GM20431 (cell line): ENCODE data around the gene TUBGCP2.

Source experiments
- in situ Hi-C: fragments of 300-500 bp; cut with MseI, MboI; formaldehyde crosslinking; loops from one replicate; pipeline ENCODE4 v1.15.0; 2020; ENCODE audit warnings: low sequenced_read_pairs; ENCODE audit not compliant: unreplicated experiment

TUBGCP2 gene

DNA sequence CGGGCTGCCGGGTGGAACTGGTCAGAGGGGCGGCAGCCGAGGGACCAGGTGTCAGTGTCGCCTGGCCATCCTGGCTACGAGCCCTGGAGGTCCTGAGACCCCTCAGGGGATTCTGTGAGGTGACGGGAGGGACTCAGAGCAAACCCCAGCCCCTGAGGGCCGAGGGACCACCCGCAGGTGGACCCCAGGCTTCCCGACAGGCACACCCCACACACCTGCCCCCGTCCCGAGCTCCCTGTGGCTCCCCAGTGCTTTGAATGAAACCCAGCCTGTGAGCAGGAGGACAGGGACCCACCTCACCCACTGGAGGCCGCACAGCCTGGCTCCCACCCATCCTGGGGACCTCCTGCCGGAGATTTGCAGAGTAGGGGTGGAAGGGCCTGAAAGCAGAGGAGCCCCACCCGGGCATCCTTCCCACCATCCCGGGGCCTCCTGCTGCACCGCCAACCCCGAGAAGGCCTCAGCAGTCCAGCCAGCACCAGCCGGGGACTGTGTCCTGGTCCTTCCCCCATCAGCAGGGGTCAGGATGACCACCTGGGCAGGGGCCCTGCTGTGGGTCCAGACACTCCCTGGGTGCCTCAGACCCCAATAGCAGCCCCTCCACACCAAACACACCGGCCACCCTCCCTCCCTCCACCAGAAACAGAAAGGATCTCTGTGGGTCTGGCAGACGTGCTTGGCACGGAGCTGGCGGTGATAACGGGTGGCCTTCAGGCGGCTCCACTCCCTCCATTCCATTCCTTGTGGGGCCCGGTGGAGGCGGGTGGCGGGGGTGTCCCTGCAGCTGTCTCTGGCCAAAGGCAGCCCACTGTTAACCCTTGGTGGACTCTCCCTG, 57.1 kb downstream of the TUBGCP2 start:
- in situ Hi-C loops, result no loop called here

DNA sequence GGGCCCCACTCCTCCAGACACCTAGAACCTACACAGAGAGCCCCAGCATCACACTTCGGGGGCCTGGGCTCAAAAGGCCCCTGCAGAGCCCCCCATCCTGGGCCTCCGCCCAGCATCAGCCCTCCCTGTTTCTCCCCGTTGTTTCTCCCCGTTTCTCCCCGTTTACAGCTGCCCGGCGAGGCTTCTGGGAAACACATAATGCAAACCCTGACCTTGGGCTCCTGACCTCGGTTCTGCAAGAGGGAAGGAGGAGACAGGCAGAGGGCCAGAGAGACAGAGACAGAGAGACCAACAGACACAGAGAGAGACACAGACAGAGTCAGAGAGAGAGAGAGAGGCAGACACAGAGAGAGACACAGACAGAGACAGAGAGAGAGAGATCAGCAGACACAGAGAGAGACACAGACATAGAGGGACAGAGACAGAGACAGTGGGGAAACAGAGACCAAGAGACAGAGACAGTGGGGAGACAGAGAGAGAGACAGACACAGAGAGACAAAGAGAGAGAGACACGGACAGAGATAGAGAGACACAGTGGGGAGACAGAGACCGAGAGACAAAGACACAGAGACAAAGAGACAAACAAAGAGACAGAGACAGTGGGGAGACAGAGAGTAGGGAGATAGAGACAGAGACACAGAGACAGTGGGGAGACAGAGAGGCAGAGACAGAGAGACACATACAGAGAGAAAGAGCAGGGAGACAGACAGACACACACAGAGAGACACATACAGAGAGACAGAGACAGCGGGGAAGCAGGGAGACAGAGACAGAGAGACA, 58.5 kb downstream of the TUBGCP2 start:
- in situ Hi-C loops, result no loop called here

DNA sequence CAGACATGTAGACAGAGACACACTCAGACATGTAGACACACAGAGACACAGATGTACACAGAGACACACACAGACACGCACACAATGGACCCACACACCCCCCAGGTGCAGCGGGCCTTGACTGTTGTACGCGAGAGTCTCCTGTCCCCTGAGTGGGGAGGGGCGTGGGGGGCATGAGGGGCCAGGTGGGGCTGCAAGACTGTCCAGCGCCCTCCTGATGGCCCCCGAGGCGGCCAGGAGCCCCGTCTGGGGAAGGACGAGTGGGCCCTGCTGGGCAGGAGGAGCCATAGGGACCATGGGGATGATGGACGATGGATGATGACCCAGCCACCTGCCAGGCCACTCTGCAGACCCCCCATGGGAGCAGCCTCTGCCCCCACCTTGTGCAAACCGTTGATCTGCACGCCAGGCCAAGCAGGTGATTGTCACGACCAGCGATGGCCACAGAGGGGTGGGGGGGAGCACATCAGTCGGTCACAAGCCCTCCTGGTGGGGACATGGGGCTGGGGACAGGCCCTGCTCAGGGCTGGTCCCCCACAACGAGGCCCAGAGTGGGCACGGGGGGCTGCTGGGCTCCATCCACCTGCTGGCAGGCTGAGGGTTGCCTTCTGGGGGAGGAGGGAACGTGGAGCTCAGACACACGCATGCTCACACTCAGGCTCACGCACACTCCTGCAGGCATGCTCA, 59.4 kb downstream of the TUBGCP2 start:
- in situ Hi-C loops, result no loop called here

DNA sequence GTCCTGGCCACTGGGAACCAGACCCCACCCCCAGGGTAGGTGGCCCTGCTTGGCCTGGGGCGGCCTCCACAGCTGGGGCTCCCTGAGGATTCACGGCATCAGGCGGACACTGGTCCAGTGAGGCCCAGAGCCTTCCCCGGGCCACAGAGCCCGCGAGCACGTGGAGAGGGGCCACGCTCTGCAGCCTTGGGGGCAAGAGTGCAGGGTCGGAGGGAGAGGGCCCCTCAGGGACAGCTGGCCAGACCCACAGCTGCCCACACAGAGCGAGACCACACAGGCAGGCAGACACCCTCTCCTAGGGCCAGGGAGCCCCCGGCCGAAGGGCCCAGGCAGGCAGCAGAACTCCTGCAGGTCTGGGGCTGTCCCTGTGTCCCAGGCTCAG, 60.3 kb downstream of the TUBGCP2 start:
- in situ Hi-C loops, result no loop called here

DNA sequence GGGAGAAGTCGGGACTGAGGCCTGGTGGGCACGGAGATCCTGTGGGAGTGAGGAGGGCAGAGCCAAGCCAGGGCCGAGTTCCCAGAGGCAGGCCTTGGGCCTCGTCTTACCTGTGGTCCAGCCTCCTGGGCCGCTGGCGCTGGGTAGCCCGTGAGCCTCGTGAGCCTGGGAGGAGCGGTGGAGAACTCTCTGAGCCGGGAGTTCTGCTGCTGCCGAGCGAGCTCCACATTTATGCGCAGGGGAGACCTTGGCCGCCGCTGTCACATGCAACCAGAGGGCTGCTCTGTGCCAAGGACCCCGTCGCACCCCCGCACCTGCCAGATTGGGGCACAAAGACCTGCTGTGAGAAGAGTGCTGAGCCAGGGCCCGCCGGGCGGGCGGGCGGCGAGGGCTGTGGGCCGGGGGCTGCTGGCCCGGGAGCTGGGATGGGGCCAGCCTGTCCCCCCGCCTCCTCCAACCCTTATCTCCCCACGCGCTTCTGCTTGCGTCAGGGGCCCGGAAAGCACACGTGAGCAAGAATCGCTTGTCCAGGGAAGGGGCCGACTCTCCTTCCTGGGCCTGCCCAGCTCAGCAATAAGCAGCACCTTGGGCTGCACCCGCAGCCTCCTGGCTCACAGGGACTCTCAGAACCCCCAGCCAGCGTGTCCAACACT, 60.9 kb downstream of the TUBGCP2 start:
- in situ Hi-C loops, result no loop called here

DNA sequence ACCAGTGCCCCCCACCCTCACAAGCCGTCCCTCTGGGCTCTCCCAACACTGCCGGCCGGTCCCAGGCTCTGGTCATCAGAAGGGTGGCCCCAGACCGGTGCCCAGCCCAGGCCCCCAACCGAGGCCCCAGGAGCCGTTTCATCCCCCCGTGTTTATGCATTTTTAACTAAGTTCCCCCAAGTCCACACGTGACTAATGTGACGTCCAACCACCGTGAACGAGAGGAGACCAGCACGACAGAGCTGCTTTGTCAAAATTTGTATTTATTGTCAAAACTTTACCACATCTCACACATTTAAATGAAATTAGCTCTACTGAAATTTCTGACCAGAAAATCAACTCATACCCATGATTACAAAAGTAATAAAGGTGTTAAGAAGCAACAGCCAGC, 62.4 kb downstream of the TUBGCP2 start:
- in situ Hi-C loops, result no loop called here

DNA sequence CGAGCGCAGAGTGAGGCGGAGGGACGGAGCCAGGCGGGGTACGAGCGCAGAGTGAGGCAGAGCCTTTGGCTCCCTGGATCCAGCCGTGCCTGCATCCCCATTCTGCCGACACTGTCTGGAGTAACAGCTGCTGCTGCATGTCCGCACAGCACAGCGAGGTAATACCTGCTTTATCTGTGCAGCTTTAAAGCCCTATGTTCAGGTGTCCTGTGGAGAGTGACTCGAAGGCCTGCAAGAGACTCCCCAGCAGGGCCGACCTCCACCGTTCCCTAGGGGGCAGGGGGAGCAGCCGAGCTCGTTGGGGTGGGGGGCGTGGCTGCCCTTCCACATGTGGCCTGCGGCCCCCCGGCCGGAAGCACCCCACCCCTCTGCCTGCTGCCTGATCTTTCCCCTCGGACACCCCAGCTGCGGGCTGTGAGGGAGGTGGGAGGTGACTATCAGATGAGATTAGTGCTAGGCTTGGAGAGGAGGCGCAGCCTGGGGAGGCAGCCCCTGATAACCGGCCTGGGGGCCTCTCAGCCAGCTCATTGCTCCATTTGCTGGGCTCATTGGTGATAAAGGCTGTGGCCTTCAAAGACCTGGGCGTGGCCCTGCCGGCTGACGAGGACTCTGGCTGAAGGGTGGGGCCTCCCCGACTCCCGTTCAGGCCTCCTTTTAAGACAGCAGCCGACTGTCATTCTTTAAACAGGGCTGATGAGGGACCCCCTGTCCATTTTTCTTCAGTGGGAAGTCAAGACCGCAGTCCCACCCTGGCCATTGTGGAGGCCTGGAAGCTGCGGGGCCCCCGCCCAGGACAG, 63.0 kb downstream of the TUBGCP2 start:
- in situ Hi-C loops, result no loop called here

DNA sequence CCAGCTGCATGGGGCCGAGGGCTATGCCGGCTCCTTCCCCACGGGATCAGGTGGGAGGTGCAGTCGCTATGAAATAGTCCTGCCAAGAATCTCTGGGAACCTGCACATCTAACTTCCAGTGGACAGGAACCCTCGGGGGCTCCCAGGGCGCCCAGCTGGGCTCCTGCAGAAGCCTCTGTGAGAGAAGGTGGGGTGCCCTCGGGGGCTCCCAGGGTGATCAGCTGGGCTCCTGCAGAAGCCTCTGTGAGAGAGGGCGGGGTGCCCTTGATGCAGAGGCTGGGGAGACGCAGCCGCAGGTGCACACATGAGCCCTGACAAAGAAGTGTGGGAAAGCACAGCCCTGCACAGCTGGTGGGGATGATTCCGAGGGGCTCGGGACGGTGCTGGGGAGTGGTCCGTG, 65.1 kb downstream of the TUBGCP2 start:
- in situ Hi-C loops, result no loop called here

DNA sequence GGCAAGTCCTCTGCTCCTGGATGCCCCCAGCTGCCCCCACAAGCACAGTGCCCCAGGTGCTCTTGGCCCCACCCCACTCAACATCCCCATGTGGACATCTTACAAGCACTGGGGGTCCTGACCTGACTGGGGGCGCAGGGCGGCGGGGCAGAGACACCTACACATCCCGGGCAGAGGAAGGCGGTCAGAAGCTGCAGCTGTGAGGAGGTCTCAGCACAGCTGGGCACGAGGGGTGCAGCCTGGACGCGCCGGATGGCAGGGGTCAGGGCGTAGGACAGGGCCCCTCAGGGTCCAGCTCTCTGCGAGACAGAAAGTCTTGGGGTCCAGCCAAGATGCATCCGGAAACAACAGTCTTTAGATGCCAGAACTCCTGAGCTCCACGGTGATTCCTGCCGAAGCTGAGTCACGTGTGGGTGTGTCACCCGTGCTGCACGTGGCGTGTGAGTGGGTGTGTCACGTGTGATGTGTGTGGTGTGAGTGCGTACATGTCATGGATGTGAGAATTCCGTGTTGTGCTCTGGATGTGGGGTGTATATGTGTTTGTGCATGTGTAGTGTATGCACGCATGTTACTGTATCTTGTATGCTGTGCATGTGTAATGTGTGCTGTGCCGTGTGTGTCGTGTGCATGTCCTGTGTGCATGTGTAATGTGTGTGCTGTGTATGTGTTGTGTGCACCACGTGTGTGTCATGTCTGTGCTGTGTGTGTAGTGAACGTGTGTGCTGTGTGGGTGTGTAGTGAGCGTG, 65.9 kb downstream of the TUBGCP2 start:
- in situ Hi-C loops, result no loop called here

DNA sequence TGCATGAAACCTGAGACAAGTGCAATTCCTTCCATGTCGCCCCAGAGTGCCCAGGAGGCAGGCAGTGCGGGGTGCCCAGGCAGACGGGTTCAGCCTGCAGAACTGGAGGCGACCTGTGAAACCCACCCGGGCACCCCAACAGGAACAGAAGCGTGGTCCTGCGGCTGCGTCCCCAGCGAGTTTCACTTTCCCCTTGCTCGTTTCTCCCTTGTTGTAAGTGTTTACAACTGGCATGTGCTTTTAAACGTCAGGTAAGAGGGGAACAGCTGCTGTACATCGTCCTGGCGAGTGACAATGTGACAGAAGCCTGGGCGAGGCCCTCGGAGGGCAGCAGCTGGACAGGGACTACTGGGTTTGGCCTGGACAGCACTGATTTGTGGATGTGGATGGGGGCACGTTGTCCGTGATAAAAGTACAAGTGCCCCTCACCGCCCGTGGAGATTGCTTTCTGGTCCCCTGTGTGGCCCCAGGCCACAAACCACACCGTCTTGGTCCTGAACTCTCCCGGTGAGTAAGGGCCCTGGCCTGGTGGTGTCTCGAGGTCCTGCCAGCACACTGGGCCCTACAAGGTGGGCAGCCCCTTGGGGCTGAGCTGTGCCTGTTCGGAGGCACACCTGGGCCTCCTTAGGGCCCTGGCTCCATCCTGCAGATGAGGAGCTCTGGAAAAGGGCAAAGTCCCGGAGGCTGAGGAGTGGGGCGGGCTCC, 67.0 kb downstream of the TUBGCP2 start:
- in situ Hi-C loops, result no loop called here

DNA sequence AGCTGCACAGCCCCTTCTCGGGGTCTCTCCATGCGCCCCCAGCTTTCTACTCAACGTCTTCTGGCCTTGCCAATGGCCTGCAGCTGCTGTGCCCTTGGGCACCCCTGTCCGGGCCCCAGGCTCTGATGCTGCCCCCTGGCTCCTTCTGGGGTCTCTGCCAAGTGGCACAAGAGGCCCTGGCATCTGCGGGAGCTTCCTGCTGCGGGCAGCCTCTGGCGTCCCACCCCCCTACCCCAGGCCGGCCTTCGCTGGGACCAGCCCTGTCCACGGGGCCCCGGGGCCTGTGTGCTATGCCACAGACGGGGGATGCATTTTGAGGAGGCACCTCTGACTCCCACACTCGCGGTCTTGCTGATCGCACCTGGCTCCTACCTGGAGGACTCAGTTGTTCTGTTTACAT, 68.7 kb downstream of the TUBGCP2 start:
- in situ Hi-C loops, result no loop called here

DNA sequence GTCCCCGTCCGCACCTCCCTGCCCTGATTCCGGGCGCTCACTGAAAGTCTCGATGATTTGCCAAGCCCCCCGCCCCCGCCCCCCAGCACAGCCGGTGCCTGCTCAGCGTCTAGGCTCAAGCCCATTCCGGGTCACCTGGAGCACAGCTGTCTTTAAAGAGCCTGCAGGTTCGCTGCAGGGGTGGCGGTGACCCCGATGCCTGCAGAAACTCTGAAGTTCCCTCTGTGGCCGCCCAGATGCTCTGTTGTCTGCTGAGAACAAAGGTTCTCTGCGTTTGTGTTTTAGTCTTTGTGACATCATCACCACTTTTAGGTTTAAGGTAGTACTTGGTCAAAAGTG, 70.2 kb downstream of the TUBGCP2 start:
- in situ Hi-C loops, result no loop called here

DNA sequence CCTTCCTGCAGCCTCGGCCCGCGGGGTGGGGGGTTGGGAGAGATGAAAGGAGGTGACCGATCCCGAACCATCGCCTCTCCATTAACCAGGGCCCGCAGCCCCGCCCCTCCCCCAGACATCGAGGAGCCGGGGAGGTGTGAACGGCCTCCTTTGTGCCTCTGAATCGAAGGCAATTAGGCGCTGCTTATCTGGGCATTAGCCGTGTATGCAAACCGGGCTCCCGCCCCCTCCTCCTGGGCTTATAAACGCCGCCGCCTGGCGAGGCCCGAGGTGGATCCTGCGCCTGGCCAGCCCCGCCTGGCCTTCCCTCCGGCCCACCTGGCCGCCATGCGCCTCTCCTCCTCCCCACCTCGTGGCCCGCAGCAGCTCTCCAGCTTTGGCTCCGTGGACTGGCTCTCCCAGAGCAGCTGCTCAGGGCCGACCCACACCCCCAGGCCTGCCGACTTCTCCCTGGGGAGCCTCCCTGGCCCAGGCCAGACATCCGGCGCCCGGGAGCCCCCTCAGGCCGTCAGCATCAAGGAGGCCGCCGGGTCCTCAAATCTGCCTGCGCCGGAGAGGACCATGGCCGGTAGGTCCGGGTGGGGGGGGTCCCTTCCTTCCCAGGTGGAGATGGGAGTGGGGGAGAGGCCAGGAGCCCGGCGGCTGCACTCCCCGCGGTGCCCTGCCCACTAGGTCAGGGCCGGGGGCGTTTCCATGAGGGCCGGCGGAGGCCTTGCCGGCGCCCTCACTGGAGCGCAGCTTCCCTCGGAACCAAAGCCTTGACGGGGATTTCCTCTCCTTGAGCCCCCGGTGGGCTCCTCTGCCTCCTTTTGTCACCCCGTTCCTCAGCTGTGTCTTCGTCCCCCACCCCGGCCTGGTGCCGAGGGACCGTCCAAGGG, 70.8 kb downstream of the TUBGCP2 start, which contains the start of gene VENTX:
Gene VENTX, plus strand, starts transcription at position 268 of the 878 bp plus-strand sequence. Its CDS starts 60 bp downstream, at position 328.
- in situ Hi-C loops, result no loop called here

DNA sequence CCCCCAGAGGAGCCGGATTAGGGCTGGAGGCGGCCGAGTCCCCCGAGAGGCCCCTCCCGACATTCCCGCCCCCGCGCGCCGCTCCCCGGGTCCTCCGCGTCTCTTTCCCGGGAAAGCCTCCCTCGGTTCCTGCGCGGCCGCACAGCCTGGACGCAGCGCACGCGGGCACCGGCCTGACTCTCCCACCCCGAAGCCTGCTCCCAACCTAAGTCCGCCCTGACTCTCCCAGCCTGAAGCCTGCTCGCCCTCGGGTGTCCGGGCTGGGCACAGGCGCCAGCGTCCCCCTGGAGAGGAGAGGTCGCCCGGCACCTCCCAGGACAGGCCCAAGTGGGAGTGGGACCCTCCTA, 71.5 kb downstream of the TUBGCP2 start:
- in situ Hi-C loops, result no loop called here

DNA sequence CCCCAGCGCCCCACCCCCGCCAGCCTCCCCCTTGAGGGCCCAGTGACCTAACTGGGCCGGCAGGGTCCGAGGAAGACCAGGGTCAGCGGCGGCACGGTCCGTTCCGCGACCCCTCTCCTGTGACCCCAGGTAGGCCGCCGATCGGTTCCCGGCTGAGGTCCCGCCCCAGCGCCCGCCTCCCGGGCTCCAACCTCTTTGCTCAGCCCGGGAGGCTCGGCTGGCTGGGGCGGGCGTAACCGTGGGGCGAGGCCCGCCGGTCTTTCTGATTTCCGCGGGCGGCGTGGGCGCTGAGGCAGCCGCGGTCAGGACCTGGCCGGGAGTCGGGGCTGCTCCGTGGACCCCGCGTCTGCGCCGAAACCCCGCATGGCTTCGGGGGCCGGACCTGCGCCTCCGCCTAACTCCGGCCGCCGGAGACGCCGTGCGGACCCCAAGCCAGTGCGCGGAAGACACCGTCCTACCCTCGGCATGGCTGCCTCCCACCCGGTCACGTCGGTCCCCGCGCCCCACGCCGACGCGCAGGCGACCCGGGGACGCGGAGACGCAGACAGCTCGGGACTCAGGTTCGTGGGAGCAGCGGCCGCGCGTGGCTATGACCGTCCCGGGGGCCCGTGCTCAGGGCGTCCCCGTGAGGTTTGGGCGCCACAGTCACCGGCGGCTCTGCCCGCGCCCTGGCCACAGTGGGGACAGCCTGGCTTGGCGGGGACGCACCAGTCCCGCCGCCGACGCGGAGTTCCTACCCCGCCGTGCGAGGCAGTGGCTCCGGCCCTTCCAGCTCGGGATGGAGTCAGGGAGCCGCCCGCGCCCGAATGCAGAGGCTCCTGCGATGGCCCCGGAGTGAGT, 72.1 kb downstream of the TUBGCP2 start:
- in situ Hi-C loops, result no loop called here

DNA sequence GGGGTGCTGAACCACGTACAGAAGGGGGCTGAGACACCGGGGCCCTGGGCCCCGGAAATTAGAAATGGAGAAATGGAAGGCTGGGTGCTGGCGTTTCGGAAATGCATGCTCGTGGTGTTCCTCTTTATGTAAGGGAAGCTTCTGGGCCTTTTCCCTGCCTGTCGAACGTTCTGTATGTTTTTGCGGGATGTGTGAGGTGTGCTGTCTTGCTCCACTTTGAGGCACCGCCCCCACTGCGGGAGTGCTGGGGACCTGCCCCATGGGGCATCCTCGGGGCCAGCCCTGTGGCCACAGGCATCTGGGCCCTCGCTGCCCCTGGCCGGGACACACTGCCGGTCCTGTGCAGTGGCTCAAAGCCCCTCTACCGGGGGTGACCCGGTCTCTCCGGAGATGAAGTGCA, 72.7 kb downstream of the TUBGCP2 start:
- in situ Hi-C loops, result no loop called here
